ENCODE results near the gene DPEP2.
A peak's percentile ranks its signal among the peaks of the same experiment; 100 is the strongest.
"Not testable (repeated sequence)": the region's sequence is repeated elsewhere in the genome, so short reads cannot be mapped to it uniquely, and the experiment has no call there.

Gene DPEP2, protein sequence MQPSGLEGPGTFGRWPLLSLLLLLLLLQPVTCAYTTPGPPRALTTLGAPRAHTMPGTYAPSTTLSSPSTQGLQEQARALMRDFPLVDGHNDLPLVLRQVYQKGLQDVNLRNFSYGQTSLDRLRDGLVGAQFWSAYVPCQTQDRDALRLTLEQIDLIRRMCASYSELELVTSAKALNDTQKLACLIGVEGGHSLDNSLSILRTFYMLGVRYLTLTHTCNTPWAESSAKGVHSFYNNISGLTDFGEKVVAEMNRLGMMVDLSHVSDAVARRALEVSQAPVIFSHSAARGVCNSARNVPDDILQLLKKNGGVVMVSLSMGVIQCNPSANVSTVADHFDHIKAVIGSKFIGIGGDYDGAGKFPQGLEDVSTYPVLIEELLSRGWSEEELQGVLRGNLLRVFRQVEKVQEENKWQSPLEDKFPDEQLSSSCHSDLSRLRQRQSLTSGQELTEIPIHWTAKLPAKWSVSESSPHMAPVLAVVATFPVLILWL

DNA sequence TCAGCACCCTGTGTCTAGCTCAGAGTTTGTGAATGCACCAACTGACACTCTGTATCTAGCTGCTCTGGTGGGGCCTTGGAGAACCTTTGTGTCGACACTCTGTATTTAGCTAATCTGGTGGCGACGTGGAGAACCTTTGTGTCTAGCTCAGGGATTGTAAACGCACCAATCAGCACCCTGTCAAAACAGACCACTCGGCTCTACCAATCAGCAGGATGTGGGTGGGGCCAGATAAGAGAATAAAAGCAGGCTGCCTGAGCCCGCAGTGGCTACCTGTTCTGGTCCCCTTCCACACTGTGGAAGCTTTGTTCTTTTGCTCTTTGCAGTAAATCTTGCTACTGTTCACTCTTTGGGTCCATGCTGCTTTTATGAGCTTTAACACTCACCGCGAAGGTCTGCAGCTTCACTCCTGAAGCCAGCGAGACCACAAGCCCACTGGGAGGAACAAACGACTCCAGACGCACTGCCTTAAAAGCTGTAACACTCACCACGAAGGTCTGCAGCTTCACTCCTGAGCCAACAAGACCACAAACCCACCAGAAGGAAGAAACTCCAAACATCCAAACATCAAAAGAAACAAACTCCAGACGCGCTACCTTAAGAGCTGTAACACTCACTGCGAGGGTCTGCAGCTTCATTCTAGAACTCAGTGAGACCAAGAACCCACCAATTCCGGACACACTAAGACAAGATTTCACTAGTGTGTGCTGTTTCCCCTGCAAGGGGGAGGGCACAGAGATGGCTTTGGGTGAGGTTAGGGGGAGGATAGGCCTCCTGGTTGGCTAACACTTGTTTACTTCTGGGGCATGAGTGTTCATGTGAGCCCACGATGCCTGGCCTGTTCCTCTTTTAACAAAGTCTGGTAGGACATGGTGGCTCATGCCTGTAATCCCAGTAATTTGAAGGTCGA is at the start of gene DPEP2:
Gene DPEP2 (minus strand): TSS at position 706 of the 910 bp plus-strand sequence. CDS start 6,272 bp downstream, outside the sequence.
- DNase-seq (ENCODE audit: extremely low read depth in 1 of 2, low read depth in 1 of 2), result not testable (repeated sequence)

DNA sequence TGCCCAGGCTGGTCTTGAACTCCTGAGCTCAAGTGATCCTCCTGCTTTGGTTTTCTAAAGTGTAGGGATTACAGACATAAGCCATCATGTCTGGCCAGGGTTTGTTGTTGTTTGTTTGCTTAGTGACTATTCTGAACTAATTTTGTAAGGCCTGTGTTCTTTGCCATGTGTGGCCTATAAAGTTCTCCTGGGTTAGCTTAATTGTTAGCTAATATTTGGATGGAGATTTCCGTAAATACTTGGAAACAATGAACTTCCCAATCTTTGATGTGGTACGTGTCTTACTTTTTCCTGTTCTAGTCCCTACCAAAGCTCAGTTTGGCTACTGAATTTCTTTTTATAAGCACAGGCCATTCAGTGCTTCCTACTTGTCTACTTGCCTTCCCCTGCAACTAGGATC is 48.7 kb upstream of the DPEP2 start:
- DNase-seq (ENCODE audit: extremely low read depth in 1 of 2, low read depth in 1 of 2), result no peak

DNA sequence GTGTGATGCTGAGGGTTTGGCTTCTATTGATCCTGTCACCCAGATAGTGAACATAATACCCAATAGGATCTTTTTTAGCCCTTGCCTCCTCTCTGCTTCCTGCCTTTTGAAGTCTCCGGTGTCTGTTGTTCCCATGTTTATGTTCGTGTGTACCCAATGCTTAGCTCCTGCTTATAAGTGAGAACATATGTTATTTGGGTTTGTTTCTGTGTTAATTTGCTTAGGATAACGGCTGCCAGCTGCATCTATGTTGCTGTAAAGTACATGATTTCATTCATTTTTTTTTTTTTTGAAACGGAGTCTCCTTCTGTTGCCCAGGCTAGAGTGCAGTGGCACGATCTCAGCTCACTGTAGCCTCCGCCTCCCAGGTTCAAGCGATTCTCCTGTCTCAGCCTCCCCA is 46.8 kb upstream of the DPEP2 start:
- DNase-seq (ENCODE audit: extremely low read depth in 1 of 2, low read depth in 1 of 2), result no peak

DNA sequence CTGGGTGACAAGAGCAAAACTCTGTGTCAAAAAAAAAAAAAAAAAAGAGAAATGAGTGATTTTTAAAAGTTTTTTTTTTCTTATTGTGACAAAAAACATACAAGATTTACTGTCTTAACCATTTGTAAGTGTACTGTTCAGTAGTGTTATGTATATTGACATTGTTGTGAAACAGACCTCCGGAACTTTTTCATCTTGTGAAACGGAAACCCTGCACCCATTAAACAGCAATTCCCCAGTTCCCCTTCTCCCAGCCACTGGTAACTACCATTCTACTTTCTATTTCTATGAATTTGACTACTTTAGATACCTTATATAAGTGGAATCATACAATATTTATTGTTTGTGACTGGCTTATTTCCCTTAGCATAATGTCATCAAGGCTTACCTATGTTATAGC is 42.5 kb upstream of the DPEP2 start:
- DNase-seq (ENCODE audit: extremely low read depth in 1 of 2, low read depth in 1 of 2), result no peak

DNA sequence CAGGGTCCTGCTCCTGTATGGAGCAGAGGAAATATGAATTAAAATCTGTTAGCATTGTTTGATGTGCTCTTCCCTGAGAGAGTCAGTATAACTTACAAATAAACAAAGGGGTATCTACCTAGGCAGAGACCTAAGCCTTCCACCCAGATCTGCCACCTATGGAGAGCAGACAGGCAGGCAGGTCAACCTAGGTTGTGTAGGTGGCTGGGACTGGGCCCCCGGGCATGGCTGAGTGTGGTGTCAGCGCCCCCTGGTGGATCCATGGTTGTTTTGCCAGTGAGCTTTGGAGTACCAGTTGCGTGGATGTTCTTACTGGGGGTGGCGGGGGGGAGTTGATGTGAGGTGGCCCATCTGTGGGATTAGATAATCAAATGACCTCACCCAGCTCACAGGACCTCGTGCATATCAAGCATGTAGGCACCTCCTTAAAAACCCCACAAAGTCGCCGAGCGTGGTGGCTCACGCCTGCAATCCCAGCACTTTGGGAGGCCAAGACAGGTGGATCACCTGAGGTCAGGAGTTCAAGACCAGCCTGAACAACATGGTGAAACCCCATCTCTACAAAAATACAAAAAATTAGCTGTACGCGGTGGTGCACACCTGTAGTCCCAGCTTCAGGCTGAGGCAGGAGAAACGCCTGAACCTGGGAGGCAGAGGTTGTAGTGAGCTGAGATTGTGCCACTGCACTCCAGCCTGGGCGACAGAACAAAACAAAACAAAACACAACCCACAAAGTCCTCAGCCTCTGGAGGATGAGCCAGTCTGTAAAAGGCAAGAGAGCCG is 41.4 kb upstream of the DPEP2 start:
- DNase-seq (ENCODE audit: extremely low read depth in 1 of 2, low read depth in 1 of 2), result peak; percentile 82 to 83

DNA sequence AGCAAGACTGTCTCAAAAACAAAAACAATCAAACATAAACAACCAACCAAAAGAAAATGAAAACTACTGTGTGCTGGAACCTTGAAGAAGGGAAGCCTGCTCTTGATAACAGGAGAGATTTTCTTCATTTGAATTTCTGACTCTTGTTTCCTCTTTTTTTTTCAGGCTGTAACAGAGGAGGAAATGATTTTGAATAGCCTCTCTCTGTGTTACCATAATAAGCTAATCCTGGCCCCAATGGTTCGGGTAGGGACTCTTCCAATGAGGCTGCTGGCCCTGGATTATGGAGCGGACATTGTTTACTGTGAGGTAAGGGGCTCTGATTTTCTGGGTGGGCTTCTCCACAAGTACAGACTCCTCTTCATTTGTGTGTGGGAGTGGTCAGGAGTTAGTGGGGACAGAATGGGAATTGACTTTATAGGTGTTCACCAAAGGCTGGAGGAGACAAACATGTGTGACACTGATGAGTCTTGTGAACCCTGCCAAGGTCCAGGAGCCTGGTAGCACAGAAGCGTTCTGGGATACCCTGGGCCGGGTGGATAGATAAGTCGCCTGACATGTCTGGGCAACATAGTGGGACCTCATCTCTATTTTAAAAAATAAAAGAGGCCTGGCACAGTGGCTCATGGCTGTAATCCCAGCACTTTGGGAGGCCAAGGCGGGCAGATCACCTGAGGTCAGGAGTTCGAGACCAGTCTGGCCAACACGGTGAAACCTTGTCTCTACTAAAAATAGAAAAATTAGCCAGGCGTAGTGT is 38.7 kb upstream of the DPEP2 start:
- no peak for DNase-seq (ENCODE audit: extremely low read depth in 1 of 2, low read depth in 1 of 2)

DNA sequence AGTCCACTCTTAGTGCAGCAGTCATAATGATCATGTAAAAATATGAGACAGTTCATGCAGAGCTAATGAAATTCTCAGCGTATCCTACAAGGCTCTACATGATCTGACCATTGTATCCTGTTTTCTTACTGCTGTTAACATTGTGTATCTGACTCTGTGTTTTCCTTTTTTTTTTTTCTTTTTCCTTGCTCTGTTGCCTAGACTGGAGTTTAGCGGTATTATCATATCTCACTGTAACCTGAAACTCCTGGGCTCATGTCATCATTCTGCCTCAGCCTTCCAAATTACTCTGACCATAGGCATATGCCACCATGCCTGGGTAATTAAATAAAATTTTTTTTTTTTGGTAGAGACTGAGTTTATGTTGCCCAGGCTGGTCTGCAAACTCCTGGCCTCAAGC is 35.9 kb upstream of the DPEP2 start:
- no peak for DNase-seq (ENCODE audit: extremely low read depth in 1 of 2, low read depth in 1 of 2)

DNA sequence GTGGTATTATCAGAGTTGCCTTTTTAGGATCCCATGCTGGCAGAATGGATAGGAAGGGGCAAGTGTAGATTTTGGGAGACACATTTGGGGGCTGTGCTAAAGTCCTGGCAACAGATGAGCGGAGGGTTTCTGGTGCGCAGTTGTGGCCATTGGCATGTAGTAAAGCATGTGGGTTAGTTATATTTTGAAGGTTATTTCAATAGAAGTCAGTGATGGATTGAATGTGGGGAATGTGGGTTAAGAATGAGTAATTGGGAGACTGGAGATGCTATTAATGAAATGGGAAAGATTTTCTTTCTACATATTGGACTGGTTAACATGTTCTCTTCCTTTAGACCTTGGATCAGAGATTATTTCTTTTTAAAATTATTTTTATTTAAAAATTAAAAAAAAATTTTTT is 33.8 kb upstream of the DPEP2 start:
- no peak for DNase-seq (ENCODE audit: extremely low read depth in 1 of 2, low read depth in 1 of 2)

DNA sequence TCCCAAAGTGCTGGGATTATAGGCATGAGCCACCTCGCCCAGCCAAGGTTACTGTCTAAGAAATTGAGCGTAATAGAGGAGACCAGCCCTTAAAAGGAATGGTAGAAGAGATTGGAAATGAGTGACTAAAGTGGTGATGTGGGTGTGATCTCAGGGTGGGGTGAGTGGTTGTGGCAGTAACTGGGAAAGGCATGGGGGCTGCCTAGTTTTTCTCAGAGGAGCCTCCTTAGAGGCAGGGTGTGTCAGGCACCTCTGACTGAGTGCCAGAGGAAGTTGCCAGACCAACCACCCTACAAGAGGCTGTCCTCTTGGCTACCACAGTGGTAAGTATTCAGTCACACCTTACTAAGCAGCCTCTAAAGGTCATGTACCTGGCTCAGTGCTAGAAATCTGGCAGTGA is 32.7 kb upstream of the DPEP2 start:
- no peak for DNase-seq (ENCODE audit: extremely low read depth in 1 of 2, low read depth in 1 of 2)

DNA sequence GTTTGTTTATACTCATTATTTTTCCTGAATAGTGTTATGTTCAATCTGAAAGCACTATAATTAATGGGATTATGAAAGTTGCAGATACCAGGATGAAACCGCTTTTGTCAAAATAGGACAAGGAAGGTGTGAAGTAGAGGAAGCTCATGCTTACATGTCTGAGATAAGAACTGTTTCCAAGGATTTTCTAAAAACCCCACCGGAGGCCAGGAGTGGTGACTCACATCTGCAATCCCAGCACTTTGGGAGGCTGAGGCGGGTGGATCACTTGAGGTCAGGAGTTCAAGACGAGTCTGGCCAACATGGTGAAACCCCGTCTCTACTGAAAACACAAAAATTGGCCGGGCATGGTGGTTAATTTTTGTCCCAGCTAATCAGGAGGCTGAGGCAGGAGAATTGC is 30.8 kb upstream of the DPEP2 start:
- not testable (repeated sequence) for DNase-seq (ENCODE audit: extremely low read depth in 1 of 2, low read depth in 1 of 2)

DNA sequence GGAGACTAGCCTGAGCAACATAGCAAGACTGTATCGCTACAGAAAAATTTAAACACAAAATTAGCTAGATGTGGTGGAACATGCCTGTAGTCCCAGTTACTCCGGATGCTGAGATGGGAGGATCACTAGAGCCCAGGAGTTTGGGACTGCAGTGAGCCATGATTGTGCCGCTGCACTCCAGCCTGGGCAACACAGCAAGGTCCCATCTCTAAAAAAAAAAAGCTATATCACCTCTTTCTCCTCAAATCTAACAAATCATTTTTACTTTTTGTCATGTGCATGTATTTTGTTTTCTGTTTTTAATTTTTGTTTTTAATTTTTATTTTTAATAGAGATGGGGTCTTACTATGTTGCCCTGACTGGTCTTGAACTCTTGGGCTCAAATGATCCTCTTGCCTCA is 29.7 kb upstream of the DPEP2 start:
- DNase-seq (ENCODE audit: extremely low read depth in 1 of 2, low read depth in 1 of 2), result no peak

DNA sequence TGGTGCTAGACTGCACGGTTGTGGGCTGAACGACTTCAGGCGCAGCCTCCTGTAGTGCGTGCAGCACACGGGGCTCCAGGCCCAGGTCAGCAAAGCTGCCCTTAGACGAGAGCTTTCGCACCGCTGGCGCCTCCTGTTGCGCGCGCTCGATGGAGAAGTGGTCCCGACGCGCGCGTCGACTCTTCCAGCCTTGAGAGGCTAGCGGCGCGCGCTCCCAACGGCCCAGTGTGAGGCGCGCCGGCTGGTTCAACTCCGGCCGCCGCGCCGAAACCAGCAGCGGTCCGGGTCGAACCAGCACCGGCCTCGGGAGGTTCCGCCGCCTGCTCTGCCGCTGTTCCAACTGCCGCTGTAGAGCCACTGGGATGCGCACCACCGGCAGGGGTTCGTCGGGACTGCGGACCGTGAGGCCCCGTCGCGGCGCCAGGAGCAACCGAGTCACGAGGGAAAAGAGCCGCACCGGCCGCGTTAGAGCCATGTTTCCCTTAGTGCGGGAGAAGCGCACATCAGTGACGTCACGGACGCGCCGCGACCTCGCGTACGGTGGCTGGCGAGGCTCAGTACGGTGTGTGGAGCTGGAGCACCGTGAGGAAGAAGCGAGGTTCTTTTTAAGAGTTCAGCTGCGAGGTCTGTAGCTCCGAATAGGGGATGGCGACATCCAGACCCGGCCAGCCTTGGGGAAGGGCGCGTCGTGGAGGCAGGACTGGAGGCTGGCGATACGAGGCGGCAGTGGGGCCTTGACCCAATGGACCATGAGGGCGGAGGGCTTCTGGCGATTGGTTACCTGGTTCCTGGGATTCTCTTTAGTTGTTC is 23.6 kb upstream of the DPEP2 start, which contains the start of the genes DDX28 and DUS2:
Gene DDX28 (minus strand): TSS at position 505 of the 810 bp plus-strand sequence. CDS start 30 bp downstream, at position 475.
Gene DUS2 (plus strand): TSS at position 557 of the 810 bp plus-strand sequence. CDS start 14,740 bp downstream, outside the sequence.
- DNase-seq (ENCODE audit: extremely low read depth in 1 of 2, low read depth in 1 of 2), result peak; percentile 84 to 93

DNA sequence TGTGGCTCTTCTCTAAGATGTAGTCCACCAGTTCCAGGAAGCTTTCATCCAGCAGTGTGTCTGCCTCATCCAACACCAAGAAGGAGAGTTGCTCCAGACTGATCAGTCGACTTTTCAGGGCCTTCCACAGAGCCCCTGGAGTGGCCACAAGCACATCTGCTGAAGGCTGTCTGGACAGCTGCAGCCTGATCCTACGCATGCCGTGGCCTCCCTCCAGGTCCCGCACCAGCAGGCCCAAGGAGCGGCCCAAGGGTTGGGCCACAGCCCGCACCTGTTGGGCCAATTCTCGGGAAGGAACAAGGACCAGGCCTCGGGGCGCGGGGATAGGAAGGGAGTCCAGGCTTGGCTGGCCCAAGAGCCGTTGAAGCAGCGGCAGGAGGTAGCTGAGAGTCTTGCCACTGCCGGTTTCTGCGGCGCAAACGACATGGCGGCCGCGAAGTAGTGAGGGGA is 23.0 kb upstream of the DPEP2 start:
- DNase-seq (ENCODE audit: extremely low read depth in 1 of 2, low read depth in 1 of 2), result no peak

DNA sequence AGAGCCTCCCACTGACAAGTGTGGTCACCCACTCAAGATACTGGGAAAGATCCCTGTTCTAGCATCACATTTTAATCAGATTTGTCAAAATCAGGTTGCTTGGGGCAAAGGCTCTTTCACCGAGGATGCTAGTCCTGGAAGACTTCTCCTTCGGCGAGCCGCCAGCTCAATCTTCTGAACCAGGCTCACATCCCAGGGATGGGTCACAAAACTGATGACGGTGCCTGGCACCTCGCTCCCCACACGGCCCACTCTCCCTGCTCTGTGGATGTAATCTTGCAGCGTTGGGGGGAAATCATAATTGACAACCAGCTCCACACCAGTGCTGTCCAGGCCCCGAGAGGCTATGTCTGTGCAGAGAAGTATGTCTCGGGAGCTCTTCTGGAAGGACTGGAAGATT is 22.2 kb upstream of the DPEP2 start:
- no peak for DNase-seq (ENCODE audit: extremely low read depth in 1 of 2, low read depth in 1 of 2)

DNA sequence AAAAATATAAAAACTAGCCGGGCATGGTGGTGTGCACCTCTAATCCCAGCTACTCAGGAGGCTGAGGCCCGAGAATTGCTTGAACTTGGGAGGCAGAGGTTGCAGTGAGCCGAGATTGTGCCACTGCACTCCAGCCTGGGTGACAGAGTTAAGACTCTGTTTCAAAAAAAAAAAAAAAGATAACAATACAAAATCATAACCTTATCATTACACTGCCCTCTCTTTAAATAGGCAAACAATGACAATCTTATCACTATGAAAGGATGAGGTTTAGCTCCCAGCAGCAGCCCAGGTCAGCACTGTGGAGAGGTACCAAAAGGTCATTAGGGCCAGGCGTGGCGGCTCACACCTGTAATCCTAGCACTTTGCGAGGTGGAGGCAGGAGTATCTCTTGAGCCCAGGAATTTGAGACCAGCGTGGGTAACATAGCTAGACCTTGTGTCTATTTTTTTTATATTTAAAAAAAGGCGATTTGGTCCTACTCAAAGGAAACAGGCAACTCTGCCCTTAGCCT is 19.9 kb upstream of the DPEP2 start:
- DNase-seq (ENCODE audit: extremely low read depth in 1 of 2, low read depth in 1 of 2), result no peak

DNA sequence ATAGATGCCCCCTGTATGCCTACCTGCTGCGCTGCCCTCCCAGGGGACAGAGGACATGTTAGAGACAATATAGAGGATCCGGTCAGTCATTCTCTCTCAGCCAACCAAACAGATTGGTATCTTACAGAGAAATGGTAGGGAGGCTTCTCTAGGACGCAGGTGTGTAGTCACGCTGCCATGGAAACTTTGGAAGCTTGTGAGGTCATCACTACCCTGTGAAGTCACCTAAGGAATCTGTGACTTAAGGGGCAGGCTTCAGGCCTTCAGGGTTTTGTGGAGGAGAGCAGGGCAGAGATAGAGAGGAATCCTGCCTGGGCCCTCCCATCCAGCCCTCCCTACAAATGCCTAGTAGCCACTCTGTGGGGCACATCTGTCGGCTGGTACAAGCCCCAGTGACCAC is 16.4 kb upstream of the DPEP2 start, which contains the start of gene DPEP2NB:
Gene DPEP2NB (minus strand): TSS at position 231 of the 400 bp plus-strand sequence. CDS start 141 bp downstream, at position 90.
- DNase-seq (ENCODE audit: extremely low read depth in 1 of 2, low read depth in 1 of 2), result no peak

DNA sequence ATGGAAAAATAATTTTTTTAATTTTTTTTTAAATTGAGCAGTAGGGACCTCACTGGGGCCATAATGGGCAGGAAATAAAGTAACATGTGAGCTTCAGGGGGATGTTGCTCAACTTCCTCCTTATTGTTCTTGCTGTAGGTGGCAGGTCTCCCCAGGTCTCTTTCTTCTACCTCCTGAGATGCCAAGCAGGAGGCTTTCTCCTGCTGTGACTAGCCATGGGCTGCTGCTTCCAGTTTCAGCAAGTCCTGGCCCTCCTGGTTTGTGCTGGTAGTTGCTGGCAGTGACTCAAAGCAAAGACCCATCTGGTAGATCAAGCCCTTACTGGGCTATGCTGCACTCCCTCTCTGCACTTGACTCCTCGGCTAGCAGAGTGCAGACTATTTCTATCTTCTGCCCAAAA is 14.2 kb upstream of the DPEP2 start:
- no peak for DNase-seq (ENCODE audit: extremely low read depth in 1 of 2, low read depth in 1 of 2)

DNA sequence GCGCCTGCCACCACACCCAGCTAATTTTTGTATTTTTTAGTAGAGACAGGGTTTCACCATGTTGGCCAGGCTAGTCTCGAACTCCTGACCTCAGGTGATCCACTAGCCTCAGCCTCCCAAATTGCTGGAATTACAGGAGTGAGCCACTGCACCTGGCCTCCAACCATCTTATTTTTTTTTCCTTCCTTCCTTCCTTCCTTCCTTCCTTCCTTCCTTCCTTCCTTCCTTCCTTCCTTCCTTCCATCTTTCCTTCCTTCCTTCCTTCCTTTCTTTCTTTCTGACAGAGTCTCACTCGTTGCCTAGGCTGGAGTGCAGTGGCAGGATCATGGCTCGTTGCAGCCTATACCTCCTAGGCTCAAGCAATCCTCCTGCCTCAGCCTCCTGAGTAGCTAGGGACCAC is 10.6 kb upstream of the DPEP2 start:
- not testable (repeated sequence) for DNase-seq (ENCODE audit: extremely low read depth in 1 of 2, low read depth in 1 of 2)

All from activated CD8-positive, alpha-beta memory T cell treated with anti-CD3 and anti-CD28 coated beads for 1 hour (primary cell).